T-helper 22 cell (primary cell): ENCODE data around the gene TOMM7.
"Not testable (repeated sequence)": the region's sequence is repeated elsewhere in the genome, so short reads cannot be mapped to it uniquely, and the experiment has no call there.

ENCODE experiments used
- DNase-seq: peaks from one replicate; pipeline ENCODE4 v3.0.0-alpha.2; 2020; ENCODE audit warnings: low read depth

The TOMM7 gene

GRCh38 chr7:22784346-22784745 is 38.3 kb downstream of the TOMM7 start:
- no peak for DNase-seq

- DNase-seq = no peak
Measured at GRCh38 chr7:22783421-22783820, 39.2 kb downstream of the TOMM7 start.

GRCh38 chr7:22782616-22783232 is 39.9 kb downstream of the TOMM7 start:
- peak; percentile 4 for DNase-seq

- no peak for DNase-seq
Measured at GRCh38 chr7:22781230-22781711, 41.4 kb downstream of the TOMM7 start.

GRCh38 chr7:22779730-22780323 is 42.8 kb downstream of the TOMM7 start:
- DNase-seq = not testable (repeated sequence)

- DNase-seq = no peak
Measured at GRCh38 chr7:22776964-22777363, 45.7 kb downstream of the TOMM7 start.

GRCh38 chr7:22772885-22773284 is 49.8 kb downstream of the TOMM7 start:
- no peak for DNase-seq

GRCh38 chr7:22771872-22772228 is 50.8 kb downstream of the TOMM7 start:
- no peak for DNase-seq

GRCh38 chr7:22771194-22771871 is 51.3 kb downstream of the TOMM7 start:
- DNase-seq = no peak

- no peak for DNase-seq
Measured at GRCh38 chr7:22765609-22766008, 57.0 kb downstream of the TOMM7 start.
